ENCODE data around the gene BLVRB. TPM values are rescaled to one million over a fixed set of nuclear protein-coding genes. Genes with fewer than 3 reads are reported as not detected.

The BLVRB gene
- total and polyA plus RNA-seq, 9 of the 15 experiments (the other 6 are each of a cell fraction or from before 2014, with no cell fraction given), result 81.1 to 749 (median 331) TPM

GRCh38 chr19:40464059-40465024 is 1.2 kb downstream of the BLVRB start (continued):
- TF ChIP-seq NKRF (IDR thresholded peaks at IDR 0.05; ENCODE audit: borderline replicate concordance), result peak; percentile 35; the same call in 1 of the 2 replicates
- TF ChIP-seq MLLT1 (IDR thresholded peaks at IDR 0.05), result peak in 1 of 2 experiments; percentile 8; a peak in 2 of 4 replicates
- peak in 1 of 2 experiments; percentile 14; a peak in 1 of 4 replicates for TF ChIP-seq NONO (IDR thresholded peaks at IDR 0.05; ENCODE audit: low read depth in 2 of 2, low read length in 1 of 2)
- TF ChIP-seq NR0B1 (IDR thresholded peaks at IDR 0.05; ENCODE audit: partially characterized antibody), result no peak
- peak; percentile 10; the same call in 1 of the 2 replicates for TF ChIP-seq ELF1 (tag; IDR thresholded peaks at IDR 0.05)
- TF ChIP-seq POLR2H (tag; IDR thresholded peaks at IDR 0.05; ENCODE audit: low read depth), result no peak
- TF ChIP-seq CREBBP (IDR thresholded peaks at IDR 0.05; ENCODE audit: low read depth, low read length), result no peak
- no peak for TF ChIP-seq HDAC6 (IDR thresholded peaks at IDR 0.05; ENCODE audit: low read depth, low read length)
- peak; percentile 87 for TF ChIP-seq HMGN3 (IDR thresholded peaks at IDR 0.05; ENCODE audit: borderline replicate concordance, extremely low read depth, insufficient read length, low read depth, low read length)
- 0 out of 2 replicates have a peak, but pooled peaks have one; percentile 34 for TF ChIP-seq KLF6 (CRISPR knock-in tag; IDR thresholded peaks at IDR 0.05; ENCODE audit: borderline replicate concordance)
- peak; percentile 85 for TF ChIP-seq FOXM1 (IDR thresholded peaks at IDR 0.05; ENCODE audit: low read depth)
- TF ChIP-seq FOXM1 (CRISPR knock-in tag; IDR thresholded peaks at IDR 0.05; ENCODE audit: low read depth), result no peak
- TF ChIP-seq CEBPB (tag; IDR thresholded peaks at IDR 0.05), result no peak
- peak; percentile 94 for TF ChIP-seq GATAD2B (IDR thresholded peaks at IDR 0.05; ENCODE audit: borderline replicate concordance)
- no peak for TF ChIP-seq ZNF668 (CRISPR knock-in tag; IDR thresholded peaks at IDR 0.05)
- TF ChIP-seq ZNF133 (CRISPR knock-in tag; IDR thresholded peaks at IDR 0.05), result no peak
- peak; percentile 96 for TF ChIP-seq TAL1 (IDR thresholded peaks at IDR 0.05)
- no peak for TF ChIP-seq HSF4 (CRISPR knock-in tag; IDR thresholded peaks at IDR 0.05; ENCODE audit: borderline replicate concordance)
- no peak for TF ChIP-seq PYGO2 (tag; IDR thresholded peaks at IDR 0.05)
- TF ChIP-seq BRF2 (IDR thresholded peaks at IDR 0.05; ENCODE audit: borderline replicate concordance, insufficient read depth, insufficient read length), result no peak
- peak; percentile 86; the same call in 1 of the 2 replicates for TF ChIP-seq RUNX1 (IDR thresholded peaks at IDR 0.05; ENCODE audit: low read depth)

Data from K562 (cell line).